Transverse colon (tissue), 4 donors: Measurements from ENCODE around the gene PTP4A2. TPM values are rescaled to one million over a fixed set of nuclear protein-coding genes. Genes with fewer than 3 reads are reported as not detected.

ENCODE experiments used
- DNase-seq: peaks from one replicate; pipeline ENCODE4 v3.0.0-alpha.2; 2019
- H3K27ac ChIP-seq, 4 donors: fragments of 200-600 bp; sonication (generic); 2 replicates each; pipeline ENCODE4 v1.5.1; 2016 to 2018; ENCODE audit warnings: inconsistent platforms in 4 of 4
- H3K27me3 ChIP-seq: fragments of 200-600 bp; sonication (generic); 2 replicates; pipeline ENCODE4 v1.5.1; 2017; ENCODE audit warnings: inconsistent platforms
- H3K36me3 ChIP-seq, 4 donors: fragments of 200-600 bp; sonication (generic); 2 replicates each; pipeline ENCODE4 v1.5.1; 2017 to 2019; ENCODE audit warnings: inconsistent platforms in 4 of 4
- H3K4me1 ChIP-seq, 4 donors: fragments of 200-600 bp; sonication (generic); 2 replicates each; pipeline ENCODE4 v1.5.1; 2017 to 2020; ENCODE audit warnings: inconsistent platforms in 4 of 4
- H3K4me3 ChIP-seq, 4 donors: fragments of 200-600 bp; sonication (generic); 1 replicate in 1 of 4; 2 replicates in 3 of 4; pipeline versions ENCODE4 v1.5.1 to v1.6.1; 2017 to 2019; ENCODE audit warnings: inconsistent platforms in 4 of 4
- H3K9me3 ChIP-seq, 2 donors: fragments of 200-600 bp; sonication (generic); 2 replicates each; pipeline ENCODE4 v1.5.1; 2017 to 2019; ENCODE audit warnings: inconsistent platforms in 2 of 2
- CTCF ChIP-seq, 5 experiments: fragments of 200-600 bp in 3 of 5; fragments of 450-650 bp in 2 of 5; sonication (generic) in 3 of 5; IDR thresholded peaks; 1 replicate in 2 of 5; 2 replicates in 3 of 5; pipeline ENCODE4 v1.5.1; 2016 to 2017; ENCODE audit warnings: antibody characterized with exemption in 5 of 5, inconsistent platforms in 3 of 5, mild to moderate bottlenecking in 2 of 5, moderate library complexity in 1 of 5
- EP300 ChIP-seq: sonication (generic); formaldehyde crosslinking; IDR thresholded peaks from one replicate; pipeline ENCODE4 v1.6.1; 2017; ENCODE audit warnings: antibody characterized with exemption, low read depth
- POLR2A ChIP-seq: fragments of 450-650 bp; IDR thresholded peaks from one replicate; pipeline ENCODE4 v1.6.1; 2016; ENCODE audit warnings: antibody characterized with exemption, mild to moderate bottlenecking, moderate library complexity
- POLR2AphosphoS5 ChIP-seq, 3 donors: sonication (generic); formaldehyde crosslinking; IDR thresholded peaks; one replicate each; pipeline ENCODE4 v1.6.1; 2016; ENCODE audit warnings: antibody characterized with exemption in 3 of 3
- WGBS, 2 donors: methylation state at CpG; one replicate each; pipeline ENCODE4 v1.1.5; 2018; ENCODE audit warnings: low coverage in 1 of 2; 5-methylcytosine and 5-hydroxymethylcytosine counted together
- in situ Hi-C, 4 donors: fragments of 200-750 bp; cut with MboI; loops; one replicate each; pipeline versions ENCODE4 v1.15.0 to v1.15.1; 2017; ENCODE audit warnings: low sequenced_read_pairs in 3 of 4, low pct_ligation_motif_present in 1 of 4, low pct_unique_long_range_greater_than_20kb in 1 of 4
- intact Hi-C: fragments of 100-400 bp; cut with DNase I; formaldehyde crosslinking; loops from one replicate; pipeline ENCODE4 v1.15.1; 2023; ENCODE audit warnings: low total_unique reads
- total RNA-seq, 4 donors: library from RNA; depleted of rRNA; stranded (reverse); fragments of >200 nt; gene quantifications; one replicate each; pipeline ENCODE4 v1.1.0, GENCODE V29; 2016

The PTP4A2 gene
- total RNA-seq, 4 donors from 2014 or later = 58.9 to 251 (median 195) TPM

GRCh38 chr1:31872658-31873636 lies 65.2 kb downstream of the PTP4A2 start:
- Histone ChIP-seq H3K4me1 (no peaks in the 10 kb centered on the region), H3K27me3 (no peaks in the 10 kb centered on the region), H3K9me3 (no peaks in the 10 kb centered on the region), H3K27ac (no peak overlapping the region), H3K36me3 (no peaks in the 10 kb centered on the region), H3K4me3 (no peak overlapping the region)
- intact Hi-C loops (no loop called here), in situ Hi-C loops (no loop called here)
- 62 to 85% methylated on average over 7 of the region's 7 CpGs for WGBS, 2 donors
- no peak for DNase-seq
- TF ChIP-seq EP300 (no peak), CTCF (IDR thresholded peaks at IDR 0.05) (no peak), POLR2A (no peak), POLR2AphosphoS5 (IDR thresholded peaks at IDR 0.05) (no peak)

- Histone ChIP-seq H3K9me3 (no peaks in the 10 kb centered on the region), H3K27ac (no peak overlapping the region), H3K27me3 (no peaks in the 10 kb centered on the region), H3K4me1 (no peaks in the 10 kb centered on the region), H3K4me3 (no peak overlapping the region), H3K36me3 (no peaks in the 10 kb centered on the region)
- TF ChIP-seq POLR2AphosphoS5 (IDR thresholded peaks at IDR 0.05) = no peak
- TF ChIP-seq POLR2A = no peak
- TF ChIP-seq CTCF (IDR thresholded peaks at IDR 0.05) = no peak
- no peak for TF ChIP-seq EP300
- intact Hi-C loops (no loop called here), in situ Hi-C loops (no loop called here)
- no peak for DNase-seq
- WGBS, 2 donors = 87 to 92% methylated on average over 3 of the region's 3 CpGs
Observed at GRCh38 chr1:31871703-31872102, 66.5 kb downstream of the PTP4A2 start.

DNA sequence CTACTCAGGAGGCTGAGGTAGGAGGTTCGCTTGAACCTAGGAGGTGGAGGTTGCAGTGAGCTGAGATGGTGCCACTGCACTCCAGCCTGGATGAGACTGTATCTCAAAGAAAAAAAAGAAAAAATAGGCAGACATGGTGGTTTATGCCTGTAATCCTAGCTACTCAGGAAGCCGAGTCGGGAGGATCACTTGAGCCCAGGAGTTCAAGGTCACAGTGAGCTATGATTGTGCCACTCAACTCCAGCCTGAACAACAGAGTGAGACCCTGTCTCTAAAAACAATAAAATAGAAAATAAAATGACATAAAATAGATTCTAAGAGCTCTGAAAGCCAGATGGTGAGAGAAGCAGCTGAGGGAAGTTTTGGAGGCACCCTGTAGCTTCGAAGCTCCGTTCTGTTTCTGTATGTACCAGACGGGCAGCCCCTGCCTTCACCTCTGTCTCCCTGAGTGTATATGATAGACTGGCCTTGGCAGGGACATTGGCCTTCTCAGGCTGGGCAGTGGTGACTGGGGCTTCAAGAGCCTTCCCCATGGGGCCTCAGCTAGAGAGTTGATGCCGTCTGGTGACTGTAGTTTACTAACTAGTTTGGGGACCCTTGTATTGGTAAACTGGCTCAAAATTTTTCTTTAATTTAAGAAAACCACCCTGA lies 68.0 kb downstream of the PTP4A2 start:
- intact Hi-C loops (no loop called here), in situ Hi-C loops (no loop called here)
- Histone ChIP-seq H3K4me1 (no peaks in the 10 kb centered on the region), H3K9me3 (no peaks in the 10 kb centered on the region), H3K27ac (no peak overlapping the region), H3K27me3 (no peaks in the 10 kb centered on the region), H3K36me3 (no peaks in the 10 kb centered on the region), H3K4me3 (no peak overlapping the region)
- no peak for DNase-seq
- 83 to 89% methylated on average over 4 to 7 of the region's 7 CpGs for WGBS, 2 donors
- TF ChIP-seq CTCF (IDR thresholded peaks at IDR 0.05) = no peak
- no peak for TF ChIP-seq POLR2A
- no peak for TF ChIP-seq EP300
- TF ChIP-seq POLR2AphosphoS5 (IDR thresholded peaks at IDR 0.05) = no peak

DNA sequence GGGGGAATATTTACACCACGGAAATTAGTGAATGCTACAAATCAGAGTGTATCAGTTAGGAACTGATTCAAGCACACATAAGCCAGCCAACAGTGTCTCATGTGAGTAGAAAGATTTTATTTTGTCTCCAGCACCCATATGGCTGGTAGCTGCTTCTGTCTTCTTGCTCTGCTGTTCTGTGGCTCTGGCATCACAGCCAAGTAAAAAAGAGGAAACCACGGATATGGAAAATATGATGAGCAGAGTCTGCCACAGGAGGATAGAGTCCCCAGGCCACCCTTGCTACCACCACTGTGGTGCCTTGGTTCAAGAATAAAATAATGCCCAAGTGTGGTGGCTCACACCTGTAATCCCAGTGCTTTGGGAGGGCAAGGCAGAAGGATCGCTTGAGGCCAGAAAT lies 68.7 kb downstream of the PTP4A2 start:
- Histone ChIP-seq H3K27ac (no peak overlapping the region), H3K27me3 (no peaks in the 10 kb centered on the region), H3K4me3 (no peak overlapping the region), H3K9me3 (no peaks in the 10 kb centered on the region), H3K36me3 (no peaks in the 10 kb centered on the region), H3K4me1 (no peaks in the 10 kb centered on the region)
- no peak for DNase-seq
- intact Hi-C loops = no loop called here
- in situ Hi-C loops = no loop called here
- 80% methylated on average over 3 of the region's 3 CpGs; no CpG with 5 or more reads in 1 of the 2 donors for WGBS, 2 donors
- TF ChIP-seq CTCF (IDR thresholded peaks at IDR 0.05) (no peak), POLR2AphosphoS5 (IDR thresholded peaks at IDR 0.05) (no peak), EP300 (no peak), POLR2A (no peak)
